ENCODE measurements around the gene CDC42BPG.
"Not testable (repeated sequence)": the region's sequence is repeated elsewhere in the genome, so short reads cannot be mapped to it uniquely, and the experiment has no call there.

CDC42BPG gene

DNA sequence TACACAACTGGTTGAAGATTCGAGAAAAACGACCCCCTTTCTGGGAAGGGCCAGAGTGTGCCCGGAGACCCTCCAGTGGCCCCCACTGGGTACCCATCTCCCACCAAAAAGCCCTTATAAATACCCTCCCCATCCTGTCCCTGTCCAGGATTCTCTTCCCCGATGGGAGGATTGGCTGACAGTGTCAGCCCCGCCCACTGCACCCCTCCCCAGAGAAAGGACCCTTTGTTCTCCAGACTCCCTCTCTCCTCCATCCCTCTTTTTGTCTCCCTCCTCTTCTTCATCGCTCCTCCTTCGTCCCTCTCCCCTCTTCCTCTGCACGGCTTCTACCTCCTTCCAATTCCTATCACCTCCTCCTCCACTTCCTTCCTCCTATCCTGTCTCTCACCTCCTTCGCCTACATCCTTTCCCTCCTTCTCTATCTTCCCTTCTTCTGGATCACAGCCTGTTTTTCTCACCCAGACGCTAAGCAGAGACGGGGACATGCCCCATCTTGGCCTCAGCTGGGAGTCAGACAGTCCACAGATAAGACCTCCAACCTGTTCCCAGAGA lies 20.8 kb downstream of the CDC42BPG start:
- Histone ChIP-seq H3K4me3 (ENCODE audit: low read length) (no peak overlapping the region), H3K36me3 (ENCODE audit: insufficient read depth, low read length) (no peaks in the 10 kb centered on the region), H3K9me3 (ENCODE audit: low read length) (peaks cover 4% of the 10 kb centered on the region), H3K27me3 (ENCODE audit: insufficient read depth, low read length) (no peaks in the 10 kb centered on the region), H3K4me1 (ENCODE audit: insufficient read depth, low read length) (no peaks in the 10 kb centered on the region), H2AFZ (ENCODE audit: low read depth, low read length) (no peak overlapping the region)

DNA sequence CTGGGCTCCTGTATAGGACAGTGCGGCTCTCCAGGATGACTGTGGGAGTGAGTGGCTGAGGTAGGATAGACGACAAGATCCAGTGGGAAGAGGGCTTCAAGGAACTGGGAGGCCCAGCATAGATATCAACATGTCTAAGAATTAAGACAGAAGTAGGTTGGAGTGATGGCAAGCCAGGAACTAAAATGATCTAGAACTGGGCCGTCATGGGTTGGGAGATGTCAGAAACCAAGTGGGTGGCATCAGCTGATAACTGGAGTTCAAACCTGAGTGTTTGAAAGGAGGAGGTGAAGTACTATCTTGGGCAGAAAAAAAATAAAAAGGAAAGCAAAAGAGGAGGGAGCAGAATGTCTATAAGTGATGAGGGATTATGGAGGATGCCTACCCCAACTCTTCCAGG lies 27.0 kb downstream of the CDC42BPG start:
- Histone ChIP-seq H3K27me3 (ENCODE audit: insufficient read depth, low read length) (no peaks in the 10 kb centered on the region), H3K4me3 (ENCODE audit: low read length) (no peak overlapping the region), H3K36me3 (ENCODE audit: insufficient read depth, low read length) (no peaks in the 10 kb centered on the region), H3K4me1 (ENCODE audit: insufficient read depth, low read length) (no peaks in the 10 kb centered on the region), H2AFZ (ENCODE audit: low read depth, low read length) (no peak overlapping the region), H3K9me3 (ENCODE audit: low read length) (no peaks in the 10 kb centered on the region)

DNA sequence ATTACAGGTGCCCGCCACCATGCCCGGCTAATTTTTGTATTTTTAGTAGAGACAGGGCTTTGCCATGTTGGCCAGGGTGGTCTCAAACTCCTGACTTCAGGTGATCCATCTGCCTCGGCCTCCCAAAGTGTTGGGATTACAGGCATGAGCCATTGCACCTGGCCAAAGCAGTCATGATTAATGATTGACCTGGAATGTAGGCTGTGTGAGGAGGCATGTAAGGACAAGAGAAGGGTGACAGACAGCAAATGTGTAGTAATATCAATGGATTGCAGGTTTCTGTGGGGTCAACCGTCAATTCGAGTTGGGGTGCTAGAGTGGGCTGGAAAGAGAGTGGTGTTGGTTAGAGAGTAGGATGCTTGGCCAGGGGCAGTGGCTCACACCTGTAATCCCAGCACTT lies 29.0 kb downstream of the CDC42BPG start:
- not testable (repeated sequence) for H3K4me3 ChIP-seq (ENCODE audit: low read length); H2AFZ ChIP-seq (ENCODE audit: low read depth, low read length); H3K27me3 ChIP-seq (ENCODE audit: insufficient read depth, low read length); H3K9me3 ChIP-seq (ENCODE audit: low read length); H3K4me1 ChIP-seq (ENCODE audit: insufficient read depth, low read length); H3K36me3 ChIP-seq (ENCODE audit: insufficient read depth, low read length)

DNA sequence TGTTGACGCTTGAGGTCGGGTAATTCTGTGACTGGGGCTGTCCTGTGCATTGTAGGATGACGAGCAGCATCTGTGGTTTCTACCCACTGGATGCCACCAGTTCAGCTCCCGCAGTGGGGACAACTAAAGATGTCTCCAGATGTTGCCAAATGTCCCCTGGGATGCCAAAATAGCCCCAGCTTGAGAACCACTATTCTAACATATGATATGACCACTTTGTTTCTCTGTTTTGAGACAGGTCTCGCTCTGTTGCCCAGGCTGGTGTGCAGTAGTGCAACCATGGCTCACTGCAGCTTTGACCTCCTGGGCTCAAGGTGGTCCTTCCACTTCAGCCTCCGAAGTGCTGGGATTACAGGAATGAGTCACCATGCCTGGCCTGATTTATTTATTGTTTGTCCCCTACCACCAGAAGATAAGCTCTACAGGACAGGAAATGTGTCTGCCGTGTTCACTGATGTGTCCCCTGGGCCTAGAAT lies 29.7 kb downstream of the CDC42BPG start:
- Histone ChIP-seq H2AFZ (ENCODE audit: low read depth, low read length) (no peak overlapping the region), H3K4me1 (ENCODE audit: insufficient read depth, low read length) (peaks cover 1% of the 10 kb centered on the region), H3K36me3 (ENCODE audit: insufficient read depth, low read length) (no peaks in the 10 kb centered on the region), H3K4me3 (ENCODE audit: low read length) (no peak overlapping the region), H3K27me3 (ENCODE audit: insufficient read depth, low read length) (no peaks in the 10 kb centered on the region), H3K9me3 (ENCODE audit: low read length) (no peaks in the 10 kb centered on the region)

DNA sequence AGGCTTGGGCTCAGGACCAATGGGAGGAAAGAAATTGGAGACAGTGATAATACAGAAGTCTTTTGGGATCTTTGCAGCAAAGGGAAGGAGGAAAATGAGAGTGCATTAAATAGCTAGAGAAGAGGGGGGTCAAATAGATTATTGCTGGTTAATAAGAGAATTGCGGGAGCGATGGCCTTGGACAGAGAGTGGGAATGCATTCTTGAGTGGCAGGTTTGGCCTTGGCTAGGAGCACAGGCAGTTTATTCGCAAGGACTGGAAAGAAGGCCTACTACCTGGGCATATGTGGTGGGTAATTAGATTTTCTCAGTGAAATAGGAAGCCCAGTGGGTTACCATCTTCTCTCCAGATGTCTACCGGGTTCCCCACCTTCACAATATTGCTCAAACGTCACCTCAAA lies 30.6 kb downstream of the CDC42BPG start:
- Histone ChIP-seq H3K27me3 (ENCODE audit: insufficient read depth, low read length) (no peaks in the 10 kb centered on the region), H3K4me3 (ENCODE audit: low read length) (no peak overlapping the region), H3K36me3 (ENCODE audit: insufficient read depth, low read length) (no peaks in the 10 kb centered on the region), H3K4me1 (ENCODE audit: insufficient read depth, low read length) (peaks cover 8% of the 10 kb centered on the region), H2AFZ (ENCODE audit: low read depth, low read length) (no peak overlapping the region), H3K9me3 (ENCODE audit: low read length) (no peaks in the 10 kb centered on the region)

DNA sequence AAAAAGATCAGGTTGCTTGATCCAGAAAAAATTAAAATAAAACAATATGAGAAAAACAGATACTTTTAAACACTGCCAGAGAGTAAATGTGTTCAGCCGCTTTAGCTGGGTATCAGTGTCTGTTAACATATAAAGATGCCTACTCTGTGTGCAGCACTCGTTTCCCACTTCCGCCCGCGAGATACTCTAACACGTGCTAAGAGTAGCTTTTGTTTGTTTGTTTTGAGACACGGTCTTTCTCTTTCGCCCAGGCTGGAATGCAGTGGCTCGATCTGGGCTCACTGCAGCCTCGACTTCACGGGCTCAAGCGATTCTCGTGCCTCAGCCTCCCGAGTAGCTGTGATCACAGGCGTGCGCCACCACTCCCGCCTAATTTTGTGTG lies 33.6 kb downstream of the CDC42BPG start:
- Histone ChIP-seq H2AFZ (ENCODE audit: low read depth, low read length) (peak overlapping the region; percentile 80), H3K4me1 (ENCODE audit: insufficient read depth, low read length) (peaks cover 8% of the 10 kb centered on the region), H3K4me3 (ENCODE audit: low read length) (peak overlapping the region; percentile 81), H3K27me3 (ENCODE audit: insufficient read depth, low read length) (no peaks in the 10 kb centered on the region), H3K9me3 (ENCODE audit: low read length) (no peaks in the 10 kb centered on the region), H3K36me3 (ENCODE audit: insufficient read depth, low read length) (peaks cover 22% of the 10 kb centered on the region)

DNA sequence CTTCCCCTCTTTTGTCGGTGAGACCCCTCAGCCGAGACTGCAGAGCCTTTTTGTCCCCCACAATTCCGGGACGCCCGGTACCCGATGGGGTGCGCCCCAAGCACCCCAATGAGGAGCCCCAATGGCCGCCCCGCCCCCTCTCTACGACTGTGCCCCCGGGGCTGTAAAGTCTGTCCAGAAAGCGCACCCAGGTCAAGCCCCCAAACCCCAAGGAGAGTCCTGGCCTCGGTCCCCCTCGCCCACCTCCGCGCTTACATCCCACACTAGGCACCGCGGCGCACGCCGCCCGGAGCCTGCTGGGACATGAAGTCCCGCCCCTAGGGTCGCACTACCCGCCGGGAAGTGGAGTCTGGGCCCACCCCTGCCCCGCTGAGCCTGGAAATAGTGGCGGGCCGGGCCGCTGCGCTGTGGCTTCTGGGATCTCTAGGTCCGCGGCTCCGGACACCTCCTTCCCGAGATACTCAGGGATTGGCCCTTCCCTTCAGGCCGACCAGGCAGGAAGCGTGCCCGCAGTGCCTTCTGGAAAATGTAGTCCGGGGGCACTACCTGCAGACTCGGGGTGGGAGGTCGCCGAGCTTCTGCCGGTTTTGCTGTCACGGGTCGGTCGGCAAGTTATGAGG lies 34.1 kb downstream of the CDC42BPG start, which contains the start of gene MEN1:
Gene MEN1 (minus strand): TSS at position 281 of the 620 bp plus-strand sequence. CDS start 442 bp downstream, outside the sequence.
- H3K36me3 ChIP-seq (ENCODE audit: insufficient read depth, low read length), result peaks cover 27% of the 10 kb centered on the region
- H3K4me3 ChIP-seq (ENCODE audit: low read length), result peak within 1 kb of the TSS; percentile 81

DNA sequence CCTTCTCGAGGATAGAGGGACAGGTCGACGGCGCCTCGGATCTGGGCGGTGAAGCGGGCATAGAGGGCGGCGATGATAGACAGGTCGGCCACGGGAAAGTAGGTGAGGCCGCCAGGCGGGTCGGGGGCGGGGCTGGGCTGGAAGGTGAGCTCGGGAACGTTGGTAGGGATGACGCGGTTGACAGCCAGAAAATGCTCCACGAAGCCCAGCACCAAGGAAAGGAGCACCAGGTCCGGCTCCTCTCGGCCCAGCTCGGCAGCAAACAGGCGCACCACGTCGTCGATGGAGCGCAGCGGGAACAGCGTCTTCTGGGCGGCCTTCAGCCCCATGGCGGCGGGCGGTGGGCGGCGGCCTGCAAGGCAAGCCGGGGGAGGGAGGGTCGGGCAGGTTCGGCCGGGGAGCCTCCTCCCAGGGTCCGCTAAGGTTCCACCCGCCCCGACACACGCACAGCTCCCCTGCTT lies 34.6 kb downstream of the CDC42BPG start:
- H2AFZ ChIP-seq (ENCODE audit: low read depth, low read length), result no peak overlapping the region

More for the DNA sequence above, 34.1 kb downstream of the CDC42BPG start, which contains the start of gene MEN1:
- peak within 1 kb of the TSS; percentile 80 for H2AFZ ChIP-seq (ENCODE audit: low read depth, low read length)
- H3K9me3 ChIP-seq (ENCODE audit: low read length), result no peaks in the 10 kb centered on the region
- H3K4me1 ChIP-seq (ENCODE audit: insufficient read depth, low read length), result peaks cover 8% of the 10 kb centered on the region
- H3K27me3 ChIP-seq (ENCODE audit: insufficient read depth, low read length), result no peaks in the 10 kb centered on the region

DNA sequence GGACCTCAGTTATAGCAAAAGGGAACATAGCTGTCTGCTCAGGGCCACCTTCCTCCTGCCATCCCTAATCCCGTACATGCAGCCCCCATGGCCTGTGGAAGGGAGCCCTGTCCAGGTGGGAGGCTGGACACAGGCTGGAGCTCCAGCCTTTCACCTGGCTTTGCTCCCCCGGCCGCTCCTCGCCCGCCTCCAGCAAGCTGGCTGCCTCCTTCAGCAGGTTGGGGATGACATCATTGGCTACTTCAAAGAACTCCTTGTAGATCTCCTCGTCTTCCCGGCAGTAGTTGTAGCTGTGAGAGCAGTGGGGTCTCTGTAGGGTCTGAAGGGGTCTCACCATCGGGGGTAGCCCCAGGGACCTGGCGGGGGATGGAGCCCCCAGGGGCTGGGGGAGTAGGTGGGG lies 39.0 kb downstream of the CDC42BPG start:
- Histone ChIP-seq H2AFZ (ENCODE audit: low read depth, low read length) (no peak overlapping the region), H3K27me3 (ENCODE audit: insufficient read depth, low read length) (no peaks in the 10 kb centered on the region), H3K4me3 (ENCODE audit: low read length) (no peak overlapping the region), H3K36me3 (ENCODE audit: insufficient read depth, low read length) (peaks cover 38% of the 10 kb centered on the region), H3K4me1 (ENCODE audit: insufficient read depth, low read length) (peaks cover 19% of the 10 kb centered on the region), H3K9me3 (ENCODE audit: low read length) (no peaks in the 10 kb centered on the region)

More for the DNA sequence above, 34.6 kb downstream of the CDC42BPG start:
- Histone ChIP-seq H3K9me3 (ENCODE audit: low read length) (no peaks in the 10 kb centered on the region), H3K27me3 (ENCODE audit: insufficient read depth, low read length) (no peaks in the 10 kb centered on the region), H3K4me3 (ENCODE audit: low read length) (peak overlapping the region; percentile 81), H3K36me3 (ENCODE audit: insufficient read depth, low read length) (peaks cover 32% of the 10 kb centered on the region), H3K4me1 (ENCODE audit: insufficient read depth, low read length) (peaks cover 8% of the 10 kb centered on the region)

DNA sequence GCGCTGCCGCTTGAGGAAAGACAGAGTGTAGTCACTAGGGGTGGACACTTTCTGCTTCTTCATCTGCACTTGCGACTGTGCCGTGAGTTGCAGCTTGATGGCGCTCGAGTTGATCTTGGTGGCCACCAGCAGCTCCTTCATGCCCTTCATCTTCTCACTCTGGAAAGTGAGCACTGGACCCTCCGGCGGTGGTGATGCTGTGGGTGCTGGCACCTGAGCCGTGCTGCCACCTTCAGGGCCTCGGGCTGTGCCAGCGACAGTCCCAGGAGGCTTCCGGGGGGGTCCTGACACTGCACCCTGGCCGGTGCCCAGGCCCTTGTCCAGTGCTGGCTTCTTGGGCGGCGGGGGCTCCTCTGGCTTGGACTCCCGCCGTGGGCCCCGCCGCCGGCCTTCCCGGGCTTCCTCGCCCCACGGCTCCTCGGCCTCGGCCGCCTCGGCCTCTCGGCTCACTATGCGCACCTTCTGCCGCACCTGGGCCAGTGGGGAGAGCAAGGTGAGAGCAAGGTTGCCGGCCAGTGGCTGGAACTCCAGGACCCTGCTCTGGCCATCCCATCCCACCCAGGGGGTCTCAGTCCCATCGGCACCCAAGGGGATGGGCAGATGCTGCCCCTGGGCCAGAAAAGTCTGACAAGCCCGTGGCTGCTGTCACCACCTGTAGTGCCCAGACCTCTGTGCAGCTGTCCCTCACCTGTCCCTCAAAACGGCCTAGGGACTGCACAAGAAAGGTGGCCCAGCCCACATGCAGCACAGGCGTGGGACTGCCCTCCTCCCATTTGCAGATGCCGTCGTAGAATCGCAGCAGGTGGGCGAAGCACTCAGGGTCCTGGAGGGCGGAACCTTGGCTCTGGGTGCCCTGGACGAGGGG lies 39.9 kb downstream of the CDC42BPG start:
- Histone ChIP-seq H3K27me3 (ENCODE audit: insufficient read depth, low read length) (no peaks in the 10 kb centered on the region), H3K4me3 (ENCODE audit: low read length) (no peak overlapping the region), H3K4me1 (ENCODE audit: insufficient read depth, low read length) (peaks cover 15% of the 10 kb centered on the region), H3K9me3 (ENCODE audit: low read length) (no peaks in the 10 kb centered on the region), H3K36me3 (ENCODE audit: insufficient read depth, low read length) (peaks cover 38% of the 10 kb centered on the region), H2AFZ (ENCODE audit: low read depth, low read length) (no peak overlapping the region)

DNA sequence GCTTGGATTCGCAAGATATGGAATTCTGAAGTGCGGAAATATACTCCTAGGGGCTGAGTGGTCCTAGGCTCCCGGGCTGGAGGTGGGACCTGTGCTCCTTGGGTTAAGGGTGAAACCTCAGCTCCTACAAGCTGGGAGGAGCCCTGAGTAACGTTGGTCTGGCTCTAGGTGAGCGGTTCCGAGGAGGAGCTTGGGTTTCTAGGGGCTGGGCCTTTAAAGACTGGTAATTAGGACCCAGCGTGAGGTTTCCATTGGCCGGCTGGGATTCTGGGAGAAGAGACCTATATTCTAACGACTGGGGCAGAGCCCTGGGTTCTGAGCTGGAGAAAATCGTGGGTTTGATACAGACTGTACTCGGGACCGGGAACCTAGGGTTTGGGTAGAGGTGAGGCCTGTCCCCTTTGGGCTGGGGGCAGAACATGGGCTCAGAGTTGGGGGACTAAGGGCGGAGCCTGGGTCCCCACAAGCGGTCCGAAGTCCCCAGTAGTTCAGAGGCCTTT lies 40.6 kb downstream of the CDC42BPG start:
- peak overlapping the region; percentile 44 for H3K4me3 ChIP-seq (ENCODE audit: low read length)
- no peaks in the 10 kb centered on the region for H3K27me3 ChIP-seq (ENCODE audit: insufficient read depth, low read length)
- H2AFZ ChIP-seq (ENCODE audit: low read depth, low read length), result no peak overlapping the region

DNA sequence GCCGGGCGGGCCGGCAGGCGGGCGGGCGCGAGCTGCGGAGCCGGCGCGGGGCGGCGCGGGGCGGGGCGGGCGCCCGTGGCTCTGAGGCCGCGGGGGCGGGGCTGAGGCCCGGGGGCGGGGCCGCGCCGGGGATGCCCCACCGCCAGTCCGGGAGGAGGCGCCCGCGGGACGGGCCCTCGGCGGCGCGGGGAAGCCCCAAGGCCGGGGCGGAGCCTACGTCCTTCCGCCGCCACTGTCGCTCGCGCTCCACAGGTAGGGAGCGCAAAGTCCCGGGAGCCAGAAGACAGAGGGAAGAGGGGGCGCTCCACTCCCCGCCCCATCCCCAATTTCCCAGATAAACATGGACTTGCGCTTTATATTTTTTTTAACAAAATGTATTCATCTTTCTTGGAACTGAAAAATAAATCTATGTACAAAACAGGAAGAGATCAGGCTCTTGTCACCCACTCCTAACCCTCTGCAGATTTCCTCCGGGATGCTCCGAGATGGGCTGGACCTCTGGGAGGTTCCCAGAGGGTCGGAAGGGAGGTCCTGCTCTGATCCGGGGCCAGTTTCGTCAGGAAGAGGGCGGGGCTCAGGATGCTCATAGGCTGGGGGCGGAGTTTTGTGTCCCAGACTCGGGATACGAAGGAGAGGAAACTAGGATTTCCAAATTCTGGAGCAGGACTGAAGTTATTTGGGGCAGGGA lies 41.2 kb downstream of the CDC42BPG start, which contains the start of gene MAP4K2:
Gene MAP4K2 (minus strand): TSS at position 57 of the 688 bp plus-strand sequence. CDS start 65 bp downstream, outside the sequence.
- Histone ChIP-seq H3K9me3 (ENCODE audit: low read length) (no peaks in the 10 kb centered on the region), H3K4me3 (ENCODE audit: low read length) (peak within 1 kb of the TSS; percentile 44), H3K36me3 (ENCODE audit: insufficient read depth, low read length) (peaks cover 37% of the 10 kb centered on the region), H3K4me1 (ENCODE audit: insufficient read depth, low read length) (peaks cover 10% of the 10 kb centered on the region), H2AFZ (ENCODE audit: low read depth, low read length) (peak within 1 kb of the TSS; percentile 13), H3K27me3 (ENCODE audit: insufficient read depth, low read length) (no peaks in the 10 kb centered on the region)

More for the DNA sequence above, 40.6 kb downstream of the CDC42BPG start:
- no peaks in the 10 kb centered on the region for H3K9me3 ChIP-seq (ENCODE audit: low read length)
- H3K36me3 ChIP-seq (ENCODE audit: insufficient read depth, low read length), result peaks cover 38% of the 10 kb centered on the region
- peaks cover 10% of the 10 kb centered on the region for H3K4me1 ChIP-seq (ENCODE audit: insufficient read depth, low read length)
